ENCODE data around the gene SLC22A4. TPM values are rescaled to one million over a fixed set of nuclear protein-coding genes. Genes with fewer than 3 reads are reported as not detected.

The SLC22A4 gene
- total and polyA plus RNA-seq, 2 of the 8 experiments (the other 6 are each of a cell fraction or from before 2014, with no cell fraction given), result 0.45 to 0.60 TPM

DNA sequence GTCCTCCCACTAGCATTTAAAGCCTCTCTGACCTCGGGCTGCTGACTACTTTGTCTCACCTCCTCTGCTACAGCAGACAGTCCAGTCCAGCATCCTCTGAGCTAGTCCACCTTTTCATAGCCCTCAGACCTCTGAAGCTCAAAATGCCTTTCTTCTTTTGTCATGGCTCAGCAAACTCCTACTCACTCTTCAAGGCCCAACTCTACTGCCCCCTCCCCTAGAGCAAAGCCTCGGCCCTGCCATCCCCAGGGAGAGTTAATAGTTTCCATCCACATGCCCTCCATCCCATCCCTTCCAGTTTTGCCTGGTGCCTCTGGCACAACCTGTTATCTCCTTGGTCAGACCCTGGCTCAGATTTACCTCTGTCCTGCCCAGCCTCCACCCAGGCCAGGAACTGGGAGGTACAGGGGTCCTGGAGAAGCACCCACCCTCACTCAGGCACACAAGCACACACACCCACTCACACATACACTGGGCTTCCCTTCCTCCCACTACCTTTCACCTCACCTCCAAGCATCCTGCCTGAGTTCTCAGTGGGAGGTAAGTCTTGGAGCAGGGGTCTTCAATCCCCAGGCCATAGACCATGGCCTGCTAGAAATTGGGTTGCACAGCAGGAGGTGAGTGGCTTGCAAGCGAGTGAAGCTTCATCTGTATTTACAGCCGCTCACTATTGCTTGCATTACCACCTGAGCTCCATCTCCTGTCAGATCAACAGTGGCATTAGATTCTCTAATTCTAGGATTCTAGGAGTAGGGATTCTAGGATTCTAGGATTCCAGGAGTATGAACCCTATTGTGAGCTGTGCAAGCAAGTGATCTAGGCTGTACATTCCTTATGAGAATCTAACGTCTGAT, 18.6 kb upstream of the SLC22A4 start (continued):
- no peak for TF ChIP-seq CHD7 (IDR thresholded peaks at IDR 0.05; ENCODE audit: insufficient replicate concordance, low read length)
- no peak for TF ChIP-seq CTBP2 (IDR thresholded peaks at IDR 0.05; ENCODE audit: borderline replicate concordance, insufficient read depth, insufficient read length, low read length)

Data from H1 (cell line).